ENCODE results near the gene MB. TPM values are rescaled to one million over a fixed set of nuclear protein-coding genes. Genes with fewer than 3 reads are reported as not detected.

MB gene
- polyA plus RNA-seq, 1 donor from 2014 or later: 0.51 TPM

DNA sequence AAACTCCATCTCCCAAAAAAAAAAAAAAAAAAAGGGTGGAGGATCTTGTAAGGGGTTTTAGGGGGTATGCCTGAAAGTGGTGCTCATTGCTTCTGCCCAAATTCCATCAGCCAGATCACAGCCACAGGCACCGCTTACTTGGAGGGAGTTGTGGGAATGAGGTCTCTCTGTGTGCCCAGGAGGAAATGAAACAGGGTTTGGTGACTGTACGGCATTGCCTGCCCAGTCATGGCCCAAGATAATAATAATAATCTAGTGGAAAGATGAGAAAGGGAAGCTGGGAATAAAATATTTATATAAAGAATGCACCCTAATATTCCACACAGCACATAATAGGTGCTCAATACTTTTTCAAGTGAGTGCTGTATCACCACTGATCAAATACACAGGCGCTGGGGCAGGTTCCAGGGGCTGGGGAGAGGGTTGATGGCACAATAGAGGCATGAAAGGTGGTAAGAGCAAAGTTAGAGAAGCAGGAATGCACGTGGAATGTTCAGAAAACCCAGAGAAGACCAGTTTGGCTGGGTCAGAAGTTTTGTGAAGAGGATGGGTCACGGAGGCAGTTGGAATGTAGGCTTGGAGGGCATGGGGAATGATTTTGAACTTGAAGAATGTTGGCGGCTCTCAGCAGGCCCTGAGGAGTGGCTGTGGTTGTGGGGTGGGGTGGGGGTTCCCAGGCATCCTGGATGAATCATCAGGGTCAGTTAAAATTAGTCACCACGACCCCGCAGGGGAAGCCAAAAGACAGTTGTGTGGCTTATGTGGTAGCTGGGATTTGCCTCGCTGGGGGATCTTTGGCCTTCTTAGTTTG is 12.5 kb upstream of the MB start:
- no peak overlapping the region for H3K9ac ChIP-seq (ENCODE audit: low read length)
- H3K79me2 ChIP-seq (replicated peaks; ENCODE audit: insufficient read depth, low read length): no peaks in the 10 kb centered on the region
- no peak overlapping the region for H2AFZ ChIP-seq (ENCODE audit: low read depth, low read length)
- no peaks in the 10 kb centered on the region for H4K20me1 ChIP-seq (ENCODE audit: insufficient read depth)
- no peaks in the 10 kb centered on the region for H3F3A ChIP-seq (ENCODE audit: insufficient read depth, low read length, poor library complexity, severe bottlenecking)
- H3K27me3 ChIP-seq (ENCODE audit: insufficient read depth, low read depth, low read length): no peaks in the 10 kb centered on the region
- H3K36me3 ChIP-seq (ENCODE audit: insufficient read depth, low read length): no peaks in the 10 kb centered on the region
- H3K4me3 ChIP-seq (ENCODE audit: low read length): no peak overlapping the region
- no peak overlapping the region for H3K4me2 ChIP-seq (ENCODE audit: low read length)
- TF ChIP-seq EP300 (conservative IDR thresholded peaks at IDR 0.05; ENCODE audit: poor library complexity, severe bottlenecking) (no peak), TAF1 (IDR thresholded peaks at IDR 0.05; ENCODE audit: low read depth) (no peak), POLR2AphosphoS5 (IDR thresholded peaks at IDR 0.05) (no peak), EZH2 (IDR thresholded peaks at IDR 0.05; ENCODE audit: borderline replicate concordance, insufficient read depth, low read length, poor library complexity, severe bottlenecking) (no peak), RAD21 (conservative IDR thresholded peaks at IDR 0.05) (no peak), SMC3 (conservative IDR thresholded peaks at IDR 0.05; ENCODE audit: poor library complexity) (no peak), MXI1 (conservative IDR thresholded peaks at IDR 0.05; ENCODE audit: poor library complexity, severe bottlenecking) (no peak)
- TF ChIP-seq, protein P1, sequence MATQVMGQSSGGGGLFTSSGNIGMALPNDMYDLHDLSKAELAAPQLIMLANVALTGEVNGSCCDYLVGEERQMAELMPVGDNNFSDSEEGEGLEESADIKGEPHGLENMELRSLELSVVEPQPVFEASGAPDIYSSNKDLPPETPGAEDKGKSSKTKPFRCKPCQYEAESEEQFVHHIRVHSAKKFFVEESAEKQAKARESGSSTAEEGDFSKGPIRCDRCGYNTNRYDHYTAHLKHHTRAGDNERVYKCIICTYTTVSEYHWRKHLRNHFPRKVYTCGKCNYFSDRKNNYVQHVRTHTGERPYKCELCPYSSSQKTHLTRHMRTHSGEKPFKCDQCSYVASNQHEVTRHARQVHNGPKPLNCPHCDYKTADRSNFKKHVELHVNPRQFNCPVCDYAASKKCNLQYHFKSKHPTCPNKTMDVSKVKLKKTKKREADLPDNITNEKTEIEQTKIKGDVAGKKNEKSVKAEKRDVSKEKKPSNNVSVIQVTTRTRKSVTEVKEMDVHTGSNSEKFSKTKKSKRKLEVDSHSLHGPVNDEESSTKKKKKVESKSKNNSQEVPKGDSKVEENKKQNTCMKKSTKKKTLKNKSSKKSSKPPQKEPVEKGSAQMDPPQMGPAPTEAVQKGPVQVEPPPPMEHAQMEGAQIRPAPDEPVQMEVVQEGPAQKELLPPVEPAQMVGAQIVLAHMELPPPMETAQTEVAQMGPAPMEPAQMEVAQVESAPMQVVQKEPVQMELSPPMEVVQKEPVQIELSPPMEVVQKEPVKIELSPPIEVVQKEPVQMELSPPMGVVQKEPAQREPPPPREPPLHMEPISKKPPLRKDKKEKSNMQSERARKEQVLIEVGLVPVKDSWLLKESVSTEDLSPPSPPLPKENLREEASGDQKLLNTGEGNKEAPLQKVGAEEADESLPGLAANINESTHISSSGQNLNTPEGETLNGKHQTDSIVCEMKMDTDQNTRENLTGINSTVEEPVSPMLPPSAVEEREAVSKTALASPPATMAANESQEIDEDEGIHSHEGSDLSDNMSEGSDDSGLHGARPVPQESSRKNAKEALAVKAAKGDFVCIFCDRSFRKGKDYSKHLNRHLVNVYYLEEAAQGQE (IDR thresholded peaks at IDR 0.05; ENCODE audit: borderline replicate concordance): no peak
- TF ChIP-seq, protein P2, sequence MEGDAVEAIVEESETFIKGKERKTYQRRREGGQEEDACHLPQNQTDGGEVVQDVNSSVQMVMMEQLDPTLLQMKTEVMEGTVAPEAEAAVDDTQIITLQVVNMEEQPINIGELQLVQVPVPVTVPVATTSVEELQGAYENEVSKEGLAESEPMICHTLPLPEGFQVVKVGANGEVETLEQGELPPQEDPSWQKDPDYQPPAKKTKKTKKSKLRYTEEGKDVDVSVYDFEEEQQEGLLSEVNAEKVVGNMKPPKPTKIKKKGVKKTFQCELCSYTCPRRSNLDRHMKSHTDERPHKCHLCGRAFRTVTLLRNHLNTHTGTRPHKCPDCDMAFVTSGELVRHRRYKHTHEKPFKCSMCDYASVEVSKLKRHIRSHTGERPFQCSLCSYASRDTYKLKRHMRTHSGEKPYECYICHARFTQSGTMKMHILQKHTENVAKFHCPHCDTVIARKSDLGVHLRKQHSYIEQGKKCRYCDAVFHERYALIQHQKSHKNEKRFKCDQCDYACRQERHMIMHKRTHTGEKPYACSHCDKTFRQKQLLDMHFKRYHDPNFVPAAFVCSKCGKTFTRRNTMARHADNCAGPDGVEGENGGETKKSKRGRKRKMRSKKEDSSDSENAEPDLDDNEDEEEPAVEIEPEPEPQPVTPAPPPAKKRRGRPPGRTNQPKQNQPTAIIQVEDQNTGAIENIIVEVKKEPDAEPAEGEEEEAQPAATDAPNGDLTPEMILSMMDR (IDR thresholded peaks at IDR 0.05; ENCODE audit: poor library complexity, severe bottlenecking): no peak
- H3K9me3 ChIP-seq (ENCODE audit: low read length): no peaks in the 10 kb centered on the region
- H3K9me2 ChIP-seq (ENCODE audit: insufficient read depth, low read length): no peaks in the 10 kb centered on the region
- H3K27ac ChIP-seq (ENCODE audit: low read length): no peak overlapping the region

DNA sequence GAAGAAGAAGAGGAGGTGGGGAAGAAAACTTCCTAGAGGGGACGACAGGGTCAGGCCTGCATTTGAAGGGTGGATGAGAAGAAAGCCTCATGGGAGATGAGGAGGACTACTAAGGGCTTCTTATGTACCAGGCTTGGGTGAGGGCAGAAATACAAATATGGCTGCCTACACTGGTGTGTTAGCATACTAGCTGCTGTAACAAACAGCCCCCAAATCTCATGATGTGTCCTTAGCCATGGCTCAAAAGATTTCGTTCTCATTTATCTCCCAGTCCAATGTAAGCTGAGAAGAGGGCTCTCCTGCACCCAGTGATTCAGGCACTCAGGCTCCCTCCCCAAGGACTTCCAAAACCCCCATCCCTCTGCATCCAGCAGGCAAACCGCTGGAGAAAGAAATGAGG is 11.6 kb upstream of the MB start:
- Histone ChIP-seq H3K9me3 (ENCODE audit: low read length) (no peaks in the 10 kb centered on the region), H3K79me2 (replicated peaks; ENCODE audit: insufficient read depth, low read length) (no peaks in the 10 kb centered on the region), H3F3A (ENCODE audit: insufficient read depth, low read length, poor library complexity, severe bottlenecking) (no peaks in the 10 kb centered on the region), H3K36me3 (ENCODE audit: insufficient read depth, low read length) (no peaks in the 10 kb centered on the region), H3K27ac (ENCODE audit: low read length) (no peak overlapping the region), H2AFZ (ENCODE audit: low read depth, low read length) (no peak overlapping the region), H3K4me3 (ENCODE audit: low read length) (no peak overlapping the region), H4K20me1 (ENCODE audit: insufficient read depth) (no peaks in the 10 kb centered on the region), H3K9me2 (ENCODE audit: insufficient read depth, low read length) (no peaks in the 10 kb centered on the region), H3K4me2 (ENCODE audit: low read length) (no peak overlapping the region), H3K27me3 (ENCODE audit: insufficient read depth, low read depth, low read length) (no peaks in the 10 kb centered on the region), H3K9ac (ENCODE audit: low read length) (no peak overlapping the region)
- TF ChIP-seq SMC3 (conservative IDR thresholded peaks at IDR 0.05; ENCODE audit: poor library complexity): no peak
- TF ChIP-seq MXI1 (conservative IDR thresholded peaks at IDR 0.05; ENCODE audit: poor library complexity, severe bottlenecking): no peak
- TF ChIP-seq EP300 (conservative IDR thresholded peaks at IDR 0.05; ENCODE audit: poor library complexity, severe bottlenecking): no peak
- no peak for TF ChIP-seq TAF1 (IDR thresholded peaks at IDR 0.05; ENCODE audit: low read depth)
- TF ChIP-seq, protein P1 (IDR thresholded peaks at IDR 0.05; ENCODE audit: borderline replicate concordance): no peak
- TF ChIP-seq EZH2 (IDR thresholded peaks at IDR 0.05; ENCODE audit: borderline replicate concordance, insufficient read depth, low read length, poor library complexity, severe bottlenecking): no peak
- TF ChIP-seq, protein P2 (IDR thresholded peaks at IDR 0.05; ENCODE audit: poor library complexity, severe bottlenecking): no peak
- no peak for TF ChIP-seq RAD21 (conservative IDR thresholded peaks at IDR 0.05)
- no peak for TF ChIP-seq POLR2AphosphoS5 (IDR thresholded peaks at IDR 0.05)

Data from neural cell (in vitro differentiated cells).